HepG2 (cell line): ENCODE results near the gene TIFAB.

Experiments
- EZH2 ChIP-seq: conservative IDR thresholded peaks from 2 replicates; pipeline ENCODE4 v1.6.1; 2012; ENCODE audit warnings: mild to moderate bottlenecking, low read depth, low read length, moderate library complexity
- HNF4A ChIP-seq: sonication (generic); formaldehyde crosslinking; IDR thresholded peaks from 2 replicates; pipeline ENCODE4 v1.4.0; 2020; ENCODE audit warnings: missing genetic modification reagents
- ZHX2 ChIP-seq, 2 experiments: sonication (generic) in 1 of 2; formaldehyde crosslinking in 1 of 2; IDR thresholded peaks; 2 replicates each; pipeline versions ENCODE4 v1.6.1 to v1.9.0; 2014 to 2022; ENCODE audit warnings: antibody characterized with exemption in 1 of 2, borderline replicate concordance in 1 of 2, inconsistent platforms in 1 of 2, low read depth in 1 of 2, missing genetic modification reagents in 1 of 2

GRCh38 chr5:135423846-135424168 is 28.3 kb downstream of the TIFAB start:
- TF ChIP-seq ZHX2 (IDR thresholded peaks at IDR 0.05; ENCODE audit: low read depth): no peak
- TF ChIP-seq ZHX2 (CRISPR knock-in tag; IDR thresholded peaks at IDR 0.05; ENCODE audit: borderline replicate concordance): no peak
- no peak for TF ChIP-seq EZH2
- no peak for TF ChIP-seq HNF4A (CRISPR knock-in tag)
